SIG-M5 (cell line): Measurements from ENCODE around the gene FAM20C.
A peak's percentile ranks its signal among the peaks of the same experiment; 100 is the strongest.

Experiments used
- DNase-seq: peaks from one replicate; lab custom pipeline; 2025; lab: John Stamatoyannopoulos, UW

The FAM20C gene

DNA sequence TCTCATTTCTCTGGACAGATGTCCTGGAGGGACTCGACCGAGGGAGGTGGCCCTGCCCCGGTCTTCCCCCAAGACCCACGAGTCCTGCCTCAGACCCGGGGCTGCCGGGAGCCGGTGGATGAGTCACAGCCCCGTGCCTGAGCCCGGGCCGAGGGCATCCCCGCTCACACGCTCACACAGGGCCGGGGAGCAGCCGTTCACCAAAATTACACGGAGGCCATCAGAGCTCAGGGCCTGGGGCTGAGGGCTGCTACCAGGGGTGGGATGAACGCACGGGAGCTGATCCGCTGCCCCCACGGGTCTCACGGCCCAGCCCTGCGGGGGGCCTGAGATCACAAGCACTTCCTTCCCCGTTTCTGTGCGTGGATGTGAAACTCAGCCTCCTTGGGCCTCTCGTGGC lies 17.5 kb downstream of the FAM20C start:
- no peak for DNase-seq

DNA sequence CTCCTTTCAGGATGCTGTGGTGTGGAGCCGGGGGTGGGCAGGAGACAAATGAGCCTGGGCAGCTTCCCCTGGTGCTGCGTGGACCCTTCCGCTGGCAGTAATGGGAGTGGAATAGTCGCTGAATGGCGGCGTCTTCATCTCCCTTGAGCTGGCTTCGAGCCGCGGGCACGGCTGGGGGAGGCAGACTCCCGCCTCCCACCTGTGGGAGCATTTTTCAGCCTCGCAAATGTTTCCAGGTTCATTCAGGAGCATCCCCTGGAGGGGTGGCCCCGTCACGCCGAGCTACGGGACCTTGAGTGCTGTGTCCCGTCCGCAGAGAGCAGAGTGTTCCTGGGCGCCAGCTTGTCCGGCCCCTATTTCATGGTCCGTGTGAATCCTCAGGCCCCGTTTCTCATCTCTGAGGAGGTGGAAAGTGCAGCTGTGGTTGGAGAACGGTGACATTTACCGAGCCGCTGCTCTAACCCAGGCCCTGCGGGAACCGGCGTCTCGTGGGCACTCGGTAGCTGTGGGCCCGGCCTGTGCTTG lies 18.1 kb downstream of the FAM20C start:
- DNase-seq, result no peak

DNA sequence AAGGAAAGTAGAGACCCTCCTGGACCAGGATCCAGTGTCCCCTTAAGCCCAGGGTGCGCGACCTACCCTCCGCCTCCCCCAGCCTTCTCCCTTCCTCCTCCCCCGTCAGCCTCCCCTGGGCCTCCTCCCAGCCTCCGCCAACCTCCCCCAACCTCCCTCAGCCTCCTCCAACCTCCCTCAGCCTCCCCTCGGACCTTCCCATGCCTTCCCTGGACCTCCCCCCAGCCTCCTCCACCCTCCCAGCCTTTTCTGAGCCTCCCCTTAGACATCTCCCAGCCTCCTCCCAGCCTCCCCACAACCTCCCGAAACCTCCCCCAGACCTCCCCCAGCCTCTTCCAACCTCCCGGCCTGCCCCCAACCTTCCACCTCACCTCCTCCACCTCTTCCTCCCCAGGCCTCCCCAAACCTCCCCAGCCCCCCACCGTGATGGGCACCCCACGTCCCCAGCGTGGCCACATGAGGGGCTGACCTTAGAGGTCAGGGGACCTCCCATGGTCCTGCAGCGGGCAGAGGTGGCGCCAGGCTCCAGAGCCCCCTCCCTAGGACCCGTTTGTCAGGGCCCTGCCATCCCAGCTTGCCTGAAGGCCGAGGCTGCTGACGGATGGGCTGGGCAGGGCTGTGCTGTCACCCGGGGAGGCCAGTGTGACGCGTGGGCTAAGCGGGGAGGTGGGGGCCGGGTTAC lies 18.8 kb downstream of the FAM20C start:
- DNase-seq, result no peak

DNA sequence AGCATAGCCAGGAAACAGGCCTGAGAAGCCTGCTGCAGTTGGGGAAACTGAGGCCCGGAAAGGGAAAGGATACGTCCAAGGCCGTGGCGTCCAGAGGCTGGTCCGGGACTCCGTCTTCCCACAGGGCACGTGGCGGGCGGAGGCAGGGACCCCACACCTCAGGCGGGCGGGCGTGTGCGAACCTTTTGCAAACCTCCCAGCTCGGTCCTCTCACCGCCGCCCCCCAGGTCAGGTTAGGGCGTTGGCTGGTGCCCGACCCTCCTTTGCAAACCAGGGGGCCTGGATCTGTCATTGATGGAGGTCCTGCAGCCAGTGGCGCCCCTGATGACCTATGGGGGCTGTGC lies 19.3 kb downstream of the FAM20C start:
- DNase-seq, result no peak

DNA sequence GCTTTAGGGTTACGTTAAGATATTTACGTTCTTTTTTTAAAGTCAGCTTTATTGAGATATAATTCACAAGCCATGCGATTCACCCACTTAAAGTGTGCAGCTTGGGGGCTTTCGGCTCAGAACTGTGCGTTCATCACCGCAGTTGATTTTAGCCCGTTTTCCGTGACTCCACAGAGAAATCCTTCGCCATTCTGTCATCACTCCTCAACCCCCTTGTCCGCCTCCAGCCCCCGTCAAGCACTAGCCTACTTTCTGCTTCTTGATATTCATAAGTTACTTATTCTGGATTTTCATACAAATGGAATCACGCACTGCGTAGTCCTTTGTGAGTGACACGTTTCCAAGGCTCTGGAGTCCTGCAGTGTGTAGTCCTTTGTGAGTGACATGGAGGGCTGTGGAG lies 20.4 kb downstream of the FAM20C start:
- no peak for DNase-seq

DNA sequence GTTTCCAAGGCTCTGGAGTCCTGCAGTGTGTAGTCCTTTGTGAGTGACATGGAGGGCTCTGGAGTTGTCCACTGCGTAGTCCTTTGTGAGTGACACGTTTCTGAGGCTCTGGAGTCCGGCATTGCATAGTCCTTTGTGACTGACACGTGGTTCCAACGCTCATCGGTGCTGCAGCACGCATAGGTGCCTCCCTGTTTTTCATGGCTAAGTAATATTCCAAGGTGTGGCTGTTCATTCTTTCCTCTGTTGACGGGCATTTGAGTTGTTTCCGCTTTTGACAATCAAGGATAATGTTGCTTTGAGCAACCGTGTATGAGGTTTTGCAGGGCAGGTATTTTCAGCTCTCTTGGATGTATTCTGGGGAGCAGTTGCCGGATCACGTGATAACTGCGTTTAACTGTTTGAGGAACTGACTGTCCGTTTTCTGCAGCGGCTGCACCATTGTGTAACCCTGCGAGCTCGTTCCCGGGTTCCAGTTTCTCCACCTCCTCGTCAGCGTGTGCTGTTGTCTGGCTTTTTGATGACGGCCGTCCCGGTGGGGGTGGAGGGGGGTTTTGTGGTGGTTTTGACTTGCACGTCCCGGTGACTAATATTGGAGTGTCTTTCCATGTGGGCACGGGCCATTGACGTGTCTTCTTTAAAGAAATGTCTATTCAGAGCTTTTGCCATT lies 21.1 kb downstream of the FAM20C start:
- DNase-seq, result peak; percentile 79

DNA sequence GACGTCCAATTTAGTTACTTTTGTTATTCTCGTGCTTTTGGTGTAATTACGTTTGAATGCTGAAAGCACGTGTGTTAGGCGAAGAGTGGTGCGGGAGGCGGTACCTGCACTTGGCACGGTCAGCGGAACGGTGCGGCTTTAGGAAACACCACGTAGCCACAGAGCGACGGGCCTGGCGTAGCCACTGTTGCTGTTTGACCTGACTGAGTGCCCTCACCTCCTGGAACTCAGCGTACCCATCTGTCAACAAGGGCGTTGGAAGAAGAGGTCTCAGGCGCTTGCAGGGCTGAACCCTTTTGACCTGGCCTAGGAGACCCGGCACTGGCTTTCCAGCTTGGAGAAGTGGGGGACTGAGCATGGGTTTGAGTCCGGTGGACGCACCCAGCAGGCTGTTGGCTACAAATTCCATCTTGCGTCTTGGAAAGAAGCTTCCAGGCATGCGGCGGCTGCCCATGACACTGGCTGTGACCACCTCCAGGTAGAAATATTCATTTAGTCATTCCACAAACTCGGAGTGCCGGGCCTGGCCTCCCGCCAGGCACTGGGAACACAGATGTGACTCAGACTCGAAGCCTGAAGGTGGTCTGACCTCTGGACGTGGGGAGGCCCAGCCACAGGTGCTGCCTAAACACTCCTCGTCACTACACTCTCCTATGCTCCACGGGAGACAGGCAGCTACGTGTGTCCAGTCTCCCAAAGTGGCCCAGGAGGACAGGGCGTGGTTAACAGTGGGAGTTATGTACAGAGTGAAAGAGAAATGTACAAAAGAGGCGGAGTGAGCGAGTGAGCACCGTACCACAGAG lies 22.2 kb downstream of the FAM20C start:
- DNase-seq, result no peak

DNA sequence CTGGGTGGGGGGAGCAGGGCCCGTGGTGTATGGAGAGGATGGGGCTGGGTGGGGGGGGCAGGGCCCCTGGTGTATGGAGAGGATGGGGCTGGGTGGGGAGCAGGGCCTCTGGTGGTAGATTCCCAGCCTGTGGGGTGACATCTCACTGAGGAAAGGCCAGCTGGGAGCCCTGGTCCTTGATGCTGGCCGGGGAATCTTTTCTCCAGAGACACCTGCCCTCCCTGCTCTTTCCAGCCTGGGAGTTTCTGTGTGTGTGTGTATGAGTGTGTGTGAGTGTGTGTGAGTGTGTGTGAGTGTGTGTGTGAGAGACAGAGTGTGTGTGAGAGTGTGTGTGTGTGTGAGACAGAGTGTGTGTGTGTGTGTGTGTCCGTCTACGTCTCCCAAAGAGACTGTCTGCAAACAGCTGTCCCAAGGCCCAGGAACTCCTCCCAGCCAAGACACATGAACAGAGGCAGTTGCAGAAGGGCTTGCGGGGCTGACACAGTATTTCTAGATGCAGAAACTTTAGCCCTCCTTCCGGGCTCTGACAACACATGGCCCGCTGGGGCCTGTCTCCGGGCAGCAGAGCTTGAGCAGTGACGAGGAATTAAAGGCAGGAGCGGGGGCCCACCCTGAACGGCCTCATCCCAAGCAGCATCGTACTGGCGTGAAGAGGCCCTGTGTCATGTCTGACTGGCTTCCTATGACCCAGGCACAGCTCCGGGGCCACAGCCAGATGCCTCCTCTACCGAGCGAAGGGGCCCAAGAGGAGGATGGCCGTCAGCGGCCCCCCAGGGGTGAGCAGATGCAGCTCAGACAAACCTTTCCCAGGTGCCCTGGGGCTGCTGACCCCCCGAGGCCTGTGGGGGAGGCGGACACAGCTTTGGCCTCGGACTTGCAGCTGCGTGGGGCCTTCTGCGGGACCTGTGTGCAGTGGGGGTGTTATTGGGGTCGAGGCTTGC lies 24.3 kb downstream of the FAM20C start:
- no peak for DNase-seq

DNA sequence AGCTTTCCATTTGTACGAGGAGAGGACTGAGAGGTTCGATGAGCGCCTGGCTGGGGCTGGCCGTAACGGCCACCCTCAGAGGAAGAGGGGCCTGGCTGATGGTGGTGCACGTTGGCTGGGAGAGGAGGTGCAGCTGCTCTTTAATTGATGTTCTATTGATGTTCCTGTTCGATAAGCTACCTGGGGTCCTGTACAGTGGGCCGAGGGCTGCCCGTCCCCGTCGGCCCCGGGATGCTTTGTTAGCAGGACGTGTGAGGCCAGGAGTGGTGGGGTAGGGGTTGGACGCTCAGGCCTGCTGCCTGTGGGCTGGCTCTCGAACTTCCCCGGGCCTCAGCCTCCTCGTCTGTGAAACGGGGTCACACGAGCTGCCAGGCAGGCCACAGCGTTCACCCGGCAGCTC lies 25.4 kb downstream of the FAM20C start:
- no peak for DNase-seq

DNA sequence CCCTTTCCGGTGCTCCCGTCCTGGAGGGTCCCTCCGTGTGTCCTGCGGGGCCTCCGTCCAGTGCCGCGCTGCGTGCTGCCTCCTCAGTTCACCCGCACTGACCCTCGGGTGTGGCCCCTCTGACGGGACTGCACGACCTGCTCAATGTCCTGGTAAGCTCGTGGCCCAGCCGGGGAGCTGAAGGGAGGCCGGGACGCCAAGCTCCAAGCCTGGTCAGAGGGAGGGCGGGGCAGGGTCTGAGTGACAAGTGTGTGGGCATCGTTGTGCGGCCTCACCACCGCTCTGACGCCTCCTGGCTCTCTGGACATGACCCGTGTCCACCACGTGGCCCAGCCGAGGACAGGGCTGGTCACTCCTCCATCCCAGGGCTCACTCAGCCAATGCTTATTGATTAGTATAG lies 25.9 kb downstream of the FAM20C start:
- DNase-seq, result no peak

DNA sequence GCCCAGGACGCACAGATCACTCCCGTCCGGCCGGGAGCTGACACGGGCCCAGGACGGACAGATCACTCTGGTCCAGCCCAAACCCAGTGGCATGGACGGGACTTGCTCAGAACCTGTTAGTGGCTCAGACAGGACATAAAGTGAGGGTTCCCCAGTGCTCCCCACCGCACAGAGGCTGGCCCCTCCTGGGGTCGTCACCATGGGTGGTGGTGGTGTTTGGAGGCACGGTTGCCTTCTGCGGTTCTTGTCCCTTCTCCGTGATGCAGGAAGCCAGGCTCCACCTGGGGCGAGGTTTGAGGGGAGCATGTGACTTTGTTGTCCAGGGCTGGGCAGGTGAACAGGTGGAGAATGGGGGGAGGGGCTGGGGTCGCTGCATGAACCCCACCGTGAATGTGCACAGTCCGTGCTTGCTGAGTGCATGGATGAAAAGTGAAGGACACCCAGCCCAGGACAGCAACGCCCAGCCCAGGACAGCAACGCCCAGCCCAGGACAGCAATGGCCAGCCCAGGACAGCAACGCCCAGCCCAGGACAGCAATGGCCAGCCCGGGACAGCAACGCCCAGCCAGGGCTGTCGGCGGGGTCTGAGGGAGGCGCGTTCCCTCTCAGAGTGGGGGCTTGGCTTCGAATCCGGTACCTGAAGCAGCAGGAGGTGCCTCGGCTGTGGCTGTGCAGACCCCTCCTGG lies 26.7 kb downstream of the FAM20C start:
- DNase-seq, result no peak

DNA sequence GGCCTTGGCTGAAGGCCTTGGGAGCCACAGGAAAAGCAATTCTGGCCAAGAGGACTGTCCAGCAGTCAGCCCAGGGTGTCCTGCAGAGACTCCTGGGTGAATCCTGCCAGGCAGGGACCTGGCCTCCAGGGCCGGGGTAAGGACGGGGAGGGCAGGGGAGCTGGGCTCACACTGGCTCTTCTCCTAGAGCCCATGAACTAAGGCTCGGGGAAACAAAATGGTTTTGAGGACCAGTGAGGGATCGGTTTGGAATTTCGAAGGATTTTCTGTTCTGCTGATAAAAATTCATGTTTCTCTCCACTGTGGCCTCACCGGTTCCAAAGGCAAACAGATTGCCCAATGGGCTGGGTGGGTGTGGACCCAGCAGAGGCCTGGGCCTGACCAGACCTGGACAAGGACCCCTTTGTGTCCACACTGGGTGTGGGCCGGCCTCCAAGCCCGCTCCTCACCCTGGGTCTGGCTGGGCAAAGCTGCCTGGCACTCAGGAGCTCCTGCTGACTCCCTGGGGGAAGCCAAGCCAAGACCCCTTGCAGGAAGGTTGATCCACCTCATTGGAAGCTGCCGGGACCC lies 27.3 kb downstream of the FAM20C start:
- no peak for DNase-seq

DNA sequence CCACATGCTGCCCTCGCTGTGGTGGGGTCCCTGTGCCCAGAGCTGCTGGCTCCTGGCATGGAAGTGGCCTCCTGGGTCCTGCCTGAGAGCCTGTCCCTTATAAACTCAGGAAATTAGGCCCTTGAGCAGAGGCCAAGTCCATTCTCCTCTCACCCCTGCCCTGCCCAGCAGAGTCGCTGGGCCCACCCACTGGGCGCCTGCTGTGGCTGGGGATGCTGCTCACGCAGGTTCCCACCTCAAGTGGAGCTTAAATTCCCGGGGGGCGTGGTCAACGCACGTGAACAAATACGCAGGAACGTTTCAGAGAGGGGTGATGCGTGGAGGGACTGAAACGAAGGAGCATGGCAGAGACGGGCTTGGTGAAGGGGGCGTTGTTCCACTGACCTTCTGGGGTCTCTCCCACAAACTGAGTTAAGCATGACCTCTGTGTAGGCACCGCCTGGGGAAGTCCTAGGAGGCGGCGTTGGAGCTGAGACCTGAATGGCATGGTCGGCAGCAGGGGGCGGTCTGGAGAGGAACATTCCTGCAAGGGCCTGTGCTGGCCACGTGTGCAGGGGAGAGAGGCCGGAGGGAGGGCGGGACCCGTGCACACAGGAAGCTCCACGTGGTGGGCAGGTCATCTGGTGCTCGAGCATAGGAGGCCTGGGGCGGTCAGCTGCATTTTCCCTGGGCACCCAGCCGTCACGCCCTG lies 27.9 kb downstream of the FAM20C start:
- no peak for DNase-seq

DNA sequence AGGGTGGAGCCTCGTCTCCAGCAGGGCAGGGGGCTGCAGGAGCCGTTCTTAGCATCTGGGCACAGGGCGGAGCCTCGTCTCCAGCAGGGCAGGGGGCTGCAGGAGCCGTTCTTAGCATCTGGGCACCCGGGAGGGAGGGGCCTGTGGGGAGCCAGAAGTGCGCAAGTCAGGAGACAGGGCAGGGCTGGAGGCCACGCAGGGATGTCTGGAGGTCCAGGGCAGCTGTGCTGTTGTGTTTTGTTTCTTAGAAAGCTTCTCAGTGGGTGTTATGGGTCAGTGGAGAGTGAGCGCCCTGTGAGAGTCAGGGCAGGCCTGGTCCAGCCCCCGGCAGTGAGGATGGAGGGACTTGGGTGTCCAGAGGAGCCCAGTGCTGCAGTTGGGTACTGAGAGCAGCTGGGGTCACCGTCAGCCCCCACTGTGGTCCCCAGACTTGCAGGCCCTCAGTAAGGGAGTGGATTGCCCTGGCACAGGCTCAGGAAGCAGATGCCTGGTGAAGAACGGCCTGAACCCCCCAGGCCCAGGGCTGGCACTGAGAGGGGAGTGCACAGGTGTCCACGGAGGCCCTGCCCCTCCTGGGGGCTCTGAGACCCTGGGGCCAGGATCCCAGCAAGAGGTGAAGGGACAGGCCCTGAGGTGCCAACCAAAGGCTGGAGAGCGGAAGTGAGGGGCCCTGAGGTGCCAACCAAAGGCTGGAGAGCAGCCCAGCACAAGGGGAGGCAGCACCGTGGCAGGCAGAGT lies 29.8 kb downstream of the FAM20C start:
- DNase-seq, result no peak

DNA sequence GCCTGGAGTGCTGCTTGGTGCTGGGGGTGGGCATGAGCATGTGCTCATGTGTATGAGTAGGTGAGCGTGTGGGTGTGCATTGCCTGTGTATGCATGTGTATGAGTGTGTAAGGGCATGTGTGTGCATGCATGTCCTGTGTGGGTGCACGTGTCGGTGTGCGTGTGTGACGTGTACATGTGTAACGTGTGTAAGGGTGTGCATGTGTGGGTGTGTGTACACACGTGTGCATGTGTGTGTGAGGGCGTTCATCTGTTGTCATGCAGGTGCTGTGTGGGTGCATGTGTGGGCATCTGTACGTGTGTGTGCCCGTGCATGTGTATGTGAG lies 30.3 kb downstream of the FAM20C start:
- no peak for DNase-seq

DNA sequence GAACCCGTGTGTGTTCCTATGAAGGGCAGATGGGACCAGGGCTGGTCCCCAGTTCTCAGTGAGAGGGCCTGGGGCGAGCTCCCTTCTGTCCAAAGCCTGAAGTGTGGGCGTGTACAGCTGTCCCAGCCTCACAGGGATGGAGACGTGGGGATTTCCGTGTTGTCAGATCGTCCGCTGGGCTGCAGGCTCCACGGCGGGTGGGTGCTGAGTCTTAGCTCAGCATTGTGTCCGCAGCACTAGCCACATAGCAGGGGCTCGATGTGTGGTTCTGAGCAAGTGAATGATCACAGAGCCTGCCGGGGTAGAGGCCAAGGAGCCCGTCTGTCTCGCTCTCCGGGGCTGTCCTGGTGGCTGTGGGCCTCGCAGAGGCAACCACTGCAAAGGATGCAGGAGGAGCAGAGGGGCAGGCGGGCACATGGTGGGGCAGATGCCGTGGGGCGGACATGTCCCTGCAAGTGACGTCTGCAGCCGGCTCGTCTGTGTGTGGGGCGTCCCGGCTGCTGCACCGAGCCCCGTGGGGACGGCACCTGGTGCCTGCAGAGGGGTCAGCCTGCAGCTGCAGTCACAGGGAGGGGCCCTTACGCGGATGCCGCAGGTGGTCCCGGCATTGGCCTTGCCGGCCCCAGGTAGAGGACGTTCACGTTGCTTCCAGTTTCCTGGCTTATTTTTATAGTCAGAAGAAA lies 30.9 kb downstream of the FAM20C start:
- no peak for DNase-seq

DNA sequence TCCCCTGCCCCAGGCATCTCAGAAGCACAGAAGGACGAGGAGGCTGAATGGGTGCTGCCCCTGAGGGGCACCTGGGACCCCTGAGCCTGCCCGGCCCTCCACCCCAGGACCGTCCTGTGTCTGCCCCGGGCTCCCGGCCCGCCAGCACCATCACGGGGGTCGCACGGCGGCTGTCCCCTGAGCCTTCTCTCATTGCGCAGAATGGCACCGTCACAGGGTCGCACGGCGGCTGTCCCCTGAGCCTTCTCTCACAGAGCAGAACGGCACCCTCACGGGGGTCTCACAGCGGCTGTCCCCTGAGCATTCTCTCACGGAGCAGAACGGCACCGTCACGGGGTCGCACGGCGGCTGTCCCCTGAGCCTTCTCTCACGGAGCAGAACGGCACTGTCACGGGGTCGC lies 31.5 kb downstream of the FAM20C start:
- DNase-seq, result no peak

DNA sequence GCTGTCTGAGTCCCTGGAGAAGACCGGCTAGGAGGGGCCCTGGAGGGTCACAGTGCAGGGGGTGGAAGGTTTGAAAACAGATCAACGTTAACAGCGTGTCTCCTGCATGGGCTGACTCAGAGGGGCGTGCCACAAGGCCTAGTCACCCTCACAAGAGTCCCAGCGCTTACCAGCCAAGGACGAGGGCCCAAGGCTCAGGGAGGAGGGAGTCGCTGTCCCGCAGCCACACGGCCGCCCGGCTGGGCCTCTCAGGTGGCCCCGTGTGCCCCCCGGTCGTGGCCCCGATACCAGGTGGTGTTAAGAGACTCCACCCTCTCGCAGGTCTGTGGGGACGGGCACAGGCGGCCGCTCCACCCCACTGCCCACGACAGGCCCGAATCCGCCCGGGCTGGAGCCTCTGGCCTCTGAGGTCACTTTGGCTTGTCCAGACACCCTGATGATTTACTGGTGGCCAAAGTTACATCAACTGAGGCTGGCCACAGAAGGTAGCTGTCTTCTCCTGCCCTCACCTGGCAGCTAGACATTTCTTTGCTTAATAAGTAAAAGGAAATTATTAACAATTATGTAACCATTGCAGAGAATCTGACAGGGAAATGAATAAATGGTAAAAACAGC lies 34.0 kb downstream of the FAM20C start:
- no peak for DNase-seq

DNA sequence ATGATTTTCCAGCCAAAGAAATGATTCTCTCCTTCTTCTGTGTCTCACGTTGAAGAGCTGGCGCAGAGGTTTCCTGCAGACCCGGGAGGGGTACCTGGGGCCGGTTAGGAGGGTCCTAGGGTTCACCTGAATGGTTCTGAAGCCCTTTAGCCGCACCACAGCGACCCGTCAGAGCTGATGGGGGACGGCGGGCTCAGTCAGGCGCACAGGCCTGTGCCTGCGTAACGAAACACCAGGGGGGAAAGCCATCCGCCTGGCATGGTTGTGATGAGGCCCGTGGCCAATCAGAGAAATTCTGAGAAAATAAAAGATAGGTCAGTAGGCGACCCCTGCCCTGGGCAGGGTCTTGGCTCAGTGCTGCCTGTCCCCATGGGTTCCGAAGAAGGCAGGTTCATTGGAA lies 35.6 kb downstream of the FAM20C start:
- DNase-seq, result no peak
